MM.1S (cell line): ENCODE results near the gene C1QTNF6.

Source experiments
- DNase-seq: peaks from one replicate; pipeline ENCODE4 v3.0.0-alpha.2; 2015
- H2AFZ ChIP-seq: fragments of 300-600 bp; sonication (generic); 2 replicates; pipeline ENCODE4 v1.6.0; 2016; ENCODE audit warnings: antibody characterized with exemption, low read length
- H3F3A ChIP-seq: fragments of 300-600 bp; sonication (generic); 2 replicates; pipeline ENCODE4 v1.6.1; 2016; ENCODE audit warnings: mild to moderate bottlenecking, antibody characterized with exemption, low read length, moderate library complexity, mixed read lengths; ENCODE audit not compliant: insufficient read depth
- H3K27ac ChIP-seq: fragments of 300-600 bp; sonication (generic); 2 replicates; pipeline ENCODE4 v1.5.1; 2016; ENCODE audit warnings: mild to moderate bottlenecking, low read length
- H3K27me3 ChIP-seq: fragments of 300-600 bp; sonication (generic); replicated peaks from 2 replicates; pipeline ENCODE4 v1.6.0; 2016; ENCODE audit warnings: low read length; ENCODE audit not compliant: insufficient read depth
- H3K36me3 ChIP-seq: fragments of 300-600 bp; sonication (generic); replicated peaks from 2 replicates; pipeline ENCODE4 v1.6.1; 2016; ENCODE audit warnings: mild to moderate bottlenecking, low read length, mixed read lengths; ENCODE audit not compliant: insufficient read depth
- H3K4me1 ChIP-seq: fragments of 300-600 bp; sonication (generic); 2 replicates; pipeline ENCODE4 v1.6.1; 2016; ENCODE audit warnings: low read length, mixed read lengths
- H3K4me2 ChIP-seq: fragments of 300-600 bp; sonication (generic); 2 replicates; pipeline ENCODE4 v1.6.0; 2016; ENCODE audit warnings: low read depth, low read length
- H3K4me3 ChIP-seq: fragments of 300-600 bp; sonication (generic); 2 replicates; pipeline ENCODE4 v1.5.1; 2016; ENCODE audit warnings: low read length, mixed read lengths
- H3K79me2 ChIP-seq: fragments of 300-600 bp; sonication (generic); 2 replicates; pipeline ENCODE4 v1.6.1; 2016; ENCODE audit warnings: mixed run types, low read length, mixed read lengths
- H3K9ac ChIP-seq: fragments of 300-600 bp; sonication (generic); 2 replicates; pipeline ENCODE4 v1.6.1; 2016; ENCODE audit warnings: low read length, mixed read lengths
- H3K9me2 ChIP-seq: fragments of 300-600 bp; sonication (generic); replicated peaks from 2 replicates; pipeline ENCODE4 v1.6.1; 2016; ENCODE audit warnings: mild to moderate bottlenecking, low read length, mixed read lengths; ENCODE audit not compliant: insufficient read depth
- H3K9me3 ChIP-seq: fragments of 300-600 bp; sonication (generic); replicated peaks from 2 replicates; pipeline ENCODE4 v1.6.1; 2016; ENCODE audit warnings: mild to moderate bottlenecking, low read length, mixed read lengths; ENCODE audit not compliant: insufficient read depth
- H4K20me1 ChIP-seq: fragments of 300-600 bp; sonication (generic); 2 replicates; pipeline ENCODE4 v1.6.1; 2016; ENCODE audit warnings: mild to moderate bottlenecking, low read length, moderate library complexity, mixed read lengths; ENCODE audit not compliant: insufficient read depth
- EZH2 ChIP-seq: fragments of 300-600 bp; sonication (generic); optimal IDR thresholded peaks from 2 replicates; pipeline ENCODE3; 2017; ENCODE audit warnings: low read depth, mild to moderate bottlenecking, antibody characterized with exemption, low read length, mixed read lengths
- EZH2phosphoT487 ChIP-seq: fragments of 300-600 bp; sonication (generic); IDR thresholded peaks from 2 replicates; pipeline ENCODE4 v1.6.1; 2018; ENCODE audit warnings: antibody characterized with exemption, low read length
- TF ChIP-seq, protein P1 (sequence below): fragments of 300-600 bp; sonication (generic); IDR thresholded peaks from 2 replicates; pipeline ENCODE4 v1.5.1; 2016; ENCODE audit warnings: antibody characterized with exemption, low read length, mixed read lengths

C1QTNF6 gene

DNA sequence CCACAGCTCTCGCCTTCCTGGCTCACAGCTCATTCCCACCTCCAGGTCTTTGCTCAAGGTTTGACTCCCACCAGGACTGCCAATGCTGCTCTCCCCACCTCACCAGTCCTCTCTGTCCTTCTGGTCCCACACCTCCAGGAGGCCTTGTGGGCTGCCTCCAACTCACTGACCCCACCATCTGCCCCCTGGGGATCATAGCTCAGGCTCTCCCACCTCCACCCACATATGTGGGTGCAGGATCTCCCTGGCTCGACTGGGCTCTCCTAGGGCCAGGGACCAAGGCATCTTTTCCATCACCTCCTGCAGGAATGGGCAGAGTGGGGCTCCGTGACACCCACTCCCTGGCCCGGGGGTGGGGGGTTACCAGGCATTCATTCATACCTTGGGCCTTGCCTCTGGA is 38.0 kb upstream of the C1QTNF6 start:
- Histone ChIP-seq H2AFZ (no peak overlapping the region), H3K27ac (peak overlapping the region; percentile 18; the same call in 1 of the 2 replicates), H3K9me2 (no peaks in the 10 kb centered on the region), H3K4me3 (no peak overlapping the region), H3F3A (peaks cover 88% of the 10 kb centered on the region), H3K9me3 (no peaks in the 10 kb centered on the region), H3K36me3 (peaks cover 24% of the 10 kb centered on the region), H3K4me1 (peaks cover 74% of the 10 kb centered on the region), H4K20me1 (no peaks in the 10 kb centered on the region), H3K79me2 (peaks cover 50% of the 10 kb centered on the region), H3K4me2 (no peak overlapping the region), H3K9ac (no peak overlapping the region), H3K27me3 (no peaks in the 10 kb centered on the region)
- DNase-seq = no peak
- TF ChIP-seq EZH2phosphoT487 (no peak), EZH2 (no peak)
- TF ChIP-seq, protein P1, sequence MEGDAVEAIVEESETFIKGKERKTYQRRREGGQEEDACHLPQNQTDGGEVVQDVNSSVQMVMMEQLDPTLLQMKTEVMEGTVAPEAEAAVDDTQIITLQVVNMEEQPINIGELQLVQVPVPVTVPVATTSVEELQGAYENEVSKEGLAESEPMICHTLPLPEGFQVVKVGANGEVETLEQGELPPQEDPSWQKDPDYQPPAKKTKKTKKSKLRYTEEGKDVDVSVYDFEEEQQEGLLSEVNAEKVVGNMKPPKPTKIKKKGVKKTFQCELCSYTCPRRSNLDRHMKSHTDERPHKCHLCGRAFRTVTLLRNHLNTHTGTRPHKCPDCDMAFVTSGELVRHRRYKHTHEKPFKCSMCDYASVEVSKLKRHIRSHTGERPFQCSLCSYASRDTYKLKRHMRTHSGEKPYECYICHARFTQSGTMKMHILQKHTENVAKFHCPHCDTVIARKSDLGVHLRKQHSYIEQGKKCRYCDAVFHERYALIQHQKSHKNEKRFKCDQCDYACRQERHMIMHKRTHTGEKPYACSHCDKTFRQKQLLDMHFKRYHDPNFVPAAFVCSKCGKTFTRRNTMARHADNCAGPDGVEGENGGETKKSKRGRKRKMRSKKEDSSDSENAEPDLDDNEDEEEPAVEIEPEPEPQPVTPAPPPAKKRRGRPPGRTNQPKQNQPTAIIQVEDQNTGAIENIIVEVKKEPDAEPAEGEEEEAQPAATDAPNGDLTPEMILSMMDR = no peak

GRCh38 chr22:37225481-37225880 is 37.4 kb upstream of the C1QTNF6 start:
- peak; percentile 35 for DNase-seq

GRCh38 chr22:37224757-37225420 is 36.8 kb upstream of the C1QTNF6 start:
- peak overlapping the region; percentile 98; the same call in 1 of the 2 replicates for H3K27ac ChIP-seq
- H3K79me2 ChIP-seq = peaks cover 54% of the 10 kb centered on the region
- TF ChIP-seq, protein P1 = no peak
- TF ChIP-seq EZH2phosphoT487 (no peak), EZH2 (no peak)
- no peaks in the 10 kb centered on the region for H3K9me3 ChIP-seq
- H3F3A ChIP-seq = peaks cover 89% of the 10 kb centered on the region
- H3K9me2 ChIP-seq = no peaks in the 10 kb centered on the region
- no peaks in the 10 kb centered on the region for H3K27me3 ChIP-seq
- H4K20me1 ChIP-seq = no peaks in the 10 kb centered on the region
- no peak for DNase-seq
- H3K4me3 ChIP-seq = no peak overlapping the region
- peaks cover 24% of the 10 kb centered on the region for H3K36me3 ChIP-seq
- H2AFZ ChIP-seq = no peak overlapping the region
- H3K9ac ChIP-seq = no peak overlapping the region
- H3K4me2 ChIP-seq = peak overlapping the region; percentile 44; the same call in 1 of the 2 replicates
- H3K4me1 ChIP-seq = peaks cover 74% of the 10 kb centered on the region

More at GRCh38 chr22:37225481-37225880, 37.4 kb upstream of the C1QTNF6 start:
- no peaks in the 10 kb centered on the region for H4K20me1 ChIP-seq
- no peak overlapping the region for H2AFZ ChIP-seq
- peaks cover 74% of the 10 kb centered on the region for H3K4me1 ChIP-seq
- TF ChIP-seq, protein P1 = peak; percentile 33
- no peak for TF ChIP-seq EZH2
- peaks cover 88% of the 10 kb centered on the region for H3F3A ChIP-seq
- no peaks in the 10 kb centered on the region for H3K27me3 ChIP-seq
- no peaks in the 10 kb centered on the region for H3K9me3 ChIP-seq
- peaks cover 55% of the 10 kb centered on the region for H3K79me2 ChIP-seq
- peaks cover 24% of the 10 kb centered on the region for H3K36me3 ChIP-seq
- H3K9ac ChIP-seq = no peak overlapping the region
- H3K27ac ChIP-seq = peak overlapping the region; percentile 98; the same call in 1 of the 2 replicates
- H3K4me3 ChIP-seq = no peak overlapping the region
- H3K9me2 ChIP-seq = no peaks in the 10 kb centered on the region
- H3K4me2 ChIP-seq = no peak overlapping the region
